HepG2 (cell line): Measurements from ENCODE around the gene BRD3.

ENCODE experiments used
- TAF1 ChIP-seq: sonication (generic); formaldehyde crosslinking; IDR thresholded peaks from 2 replicates; pipeline ENCODE4 v1.4.0; 2020; ENCODE audit warnings: missing genetic modification reagents
- USF2 ChIP-seq, 2 experiments: sonication (generic) in 1 of 2; formaldehyde crosslinking in 1 of 2; IDR thresholded peaks; 2 replicates each; pipeline versions ENCODE4 v1.5.1 to v1.6.1; 2011 to 2020; ENCODE audit warnings: borderline replicate concordance in 1 of 2, low read depth in 1 of 2, low read length in 1 of 2, mild to moderate bottlenecking in 1 of 2, missing genetic modification reagents in 1 of 2, moderate library complexity in 1 of 2

- TF ChIP-seq TAF1 (CRISPR knock-in tag) (no peak), USF2 (IDR thresholded peaks at IDR 0.05; ENCODE audit: low read depth, low read length) (no peak), USF2 (CRISPR knock-in tag; IDR thresholded peaks at IDR 0.05; ENCODE audit: borderline replicate concordance) (no peak)
Measured at GRCh38 chr9:133993635-133994253, 74.1 kb downstream of the BRD3 start.
